B cell (primary cell): Measurements from ENCODE around the gene NUDT14. TPM values are rescaled to one million over a fixed set of nuclear protein-coding genes. Genes with fewer than 3 reads are reported as not detected.

Experiments
- ATAC-seq: fragments of 200-7000 bp; cut with Tn5 transposase; one replicate; pipeline ENCODE4 v1.10.0; 2021; ENCODE audit warnings: low read depth, mild to moderate bottlenecking, moderate number of reproducible peaks, moderate library complexity
- CTCF ChIA-PET: fragments of 350-600 bp; sonication (Branson Sonifier 250); formaldehyde crosslinking; loops from one replicate; lab custom pipeline; 2021; ENCODE audit warnings: antibody characterized with exemption, inconsistent platforms; lab: Charles Lee
- POLR2A ChIA-PET: fragments of 350-600 bp; sonication (Branson Sonifier 250); formaldehyde crosslinking; loops from one replicate; lab custom pipeline; 2021; ENCODE audit warnings: antibody characterized with exemption; lab: Charles Lee
- DNase-seq: peaks from one replicate; pipeline ENCODE4 v3.0.0; 2013
- H2AFZ ChIP-seq: 2 replicates; pipeline ENCODE4 v1.6.1; 2012; ENCODE audit warnings: mild to moderate bottlenecking, low read depth, low read length; ENCODE audit not compliant: insufficient read depth, poor library complexity, severe bottlenecking
- H3K27ac ChIP-seq, 2 donors: 1 replicate in 1 of 2; 2 replicates in 1 of 2; pipeline ENCODE4 v1.5.1; 2012 to 2013; ENCODE audit warnings: low read length in 2 of 2, mild to moderate bottlenecking in 2 of 2, moderate library complexity in 1 of 2
- H3K27me3 ChIP-seq, 4 experiments: fragments of 200-600 bp in 1 of 4; sonication (generic) in 1 of 4; replicated peaks in 1 of 4; 1 replicate in 2 of 4; 2 replicates in 2 of 4; pipeline versions ENCODE4 v1.6.1 to v1.7.0; 2013 to 2016; ENCODE audit warnings: low read length in 3 of 4, mild to moderate bottlenecking in 2 of 4, mixed read lengths in 1 of 4, moderate library complexity in 1 of 4; ENCODE audit not compliant: insufficient read depth in 4 of 4, control insufficient read depth in 3 of 4; ENCODE audit errors: control extremely low read depth in 1 of 4
- H3K36me3 ChIP-seq, 2 experiments: replicated peaks in 1 of 2; 1 replicate in 1 of 2; 2 replicates in 1 of 2; pipeline versions ENCODE4 v1.6.1 to v1.7.1; 2013; ENCODE audit warnings: low read length in 1 of 2; ENCODE audit not compliant: insufficient read depth in 2 of 2, control insufficient read depth in 1 of 2; ENCODE audit errors: control extremely low read depth in 1 of 2, extremely low read depth in 1 of 2
- H3K4me1 ChIP-seq, 2 donors: fragments of 200-600 bp in 1 of 2; sonication (generic) in 1 of 2; 1 replicate in 1 of 2; 2 replicates in 1 of 2; pipeline versions ENCODE4 v1.5.1 to v1.6.1; 2013 to 2017; ENCODE audit warnings: low read length in 2 of 2; ENCODE audit not compliant: control insufficient read depth in 2 of 2, insufficient read depth in 2 of 2
- H3K4me2 ChIP-seq: replicated peaks from 2 replicates; pipeline ENCODE3; 2012; ENCODE audit warnings: mild to moderate bottlenecking, low read depth, low read length; ENCODE audit not compliant: poor library complexity, severe bottlenecking
- H3K4me3 ChIP-seq, 5 experiments: fragments of 200-600 bp in 1 of 5; sonication (generic) in 1 of 5; 1 replicate in 3 of 5; 2 replicates in 2 of 5; pipeline versions ENCODE4 v1.5.1 to v1.7.0; 2011 to 2016; ENCODE audit warnings: low read length in 4 of 5, mild to moderate bottlenecking in 4 of 5, low read depth in 2 of 5, control low read depth in 1 of 5, moderate library complexity in 1 of 5; ENCODE audit not compliant: insufficient read depth in 1 of 5; ENCODE audit errors: control extremely low read depth in 1 of 5, extremely low read depth in 1 of 5
- H3K79me2 ChIP-seq: fragments of 200-600 bp; sonication (generic); one replicate; pipeline ENCODE4 v1.6.0; 2016; ENCODE audit warnings: low read length; ENCODE audit not compliant: control insufficient read depth, insufficient read depth
- H3K9ac ChIP-seq: fragments of 200-600 bp; sonication (generic); 2 replicates; pipeline ENCODE4 v1.6.1; 2017; ENCODE audit warnings: mild to moderate bottlenecking, low read length, moderate library complexity
- H3K9me3 ChIP-seq, 3 donors: one replicate each; pipeline versions ENCODE4 v1.6.1 to v1.7.1; 2013; ENCODE audit warnings: low read length in 2 of 3; ENCODE audit not compliant: control insufficient read depth in 2 of 3, insufficient read depth in 1 of 3; ENCODE audit errors: control extremely low read depth in 1 of 3
- H4K20me1 ChIP-seq: 2 replicates; pipeline ENCODE4 v1.6.0; 2012; ENCODE audit warnings: mild to moderate bottlenecking, low read length; ENCODE audit not compliant: insufficient read depth, control insufficient read depth, poor library complexity, severe bottlenecking
- H3K27ac Mint-ChIP-seq: one replicate; pipeline ENCODE4 v1.8.0; 2021; ENCODE audit warnings: mixed read lengths
- H3K27me3 Mint-ChIP-seq: one replicate; pipeline ENCODE4 v1.8.0; 2021; ENCODE audit warnings: mixed read lengths
- H3K4me1 Mint-ChIP-seq: one replicate; pipeline ENCODE4 v1.8.0; 2021; ENCODE audit warnings: mixed read lengths
- H3K4me3 Mint-ChIP-seq: one replicate; pipeline ENCODE4 v1.8.0; 2021; ENCODE audit warnings: mixed read lengths
- H3K9me3 Mint-ChIP-seq: one replicate; pipeline ENCODE4 v1.8.0; 2022; ENCODE audit warnings: mixed read lengths; ENCODE audit not compliant: insufficient read depth
- CTCF ChIP-seq: fragments of 200-600 bp; IDR thresholded peaks from one replicate; pipeline ENCODE4 v1.8.0; 2022; ENCODE audit warnings: antibody characterized with exemption, mild to moderate bottlenecking
- EZH2 ChIP-seq: IDR thresholded peaks from 2 replicates; pipeline ENCODE4 v1.6.1; 2012; ENCODE audit warnings: borderline replicate concordance, low read depth, mild to moderate bottlenecking, moderate library complexity, low read length; ENCODE audit not compliant: insufficient read depth, poor library complexity, severe bottlenecking
- WGBS: methylation state at CpG from one replicate; pipeline ENCODE4 v1.1.5; 2013; ENCODE audit warnings: missing lambda C conversion rate; ENCODE audit not compliant: insufficient coverage; 5-methylcytosine and 5-hydroxymethylcytosine counted together
- intact Hi-C: fragments of 100-400 bp; cut with micrococcal nuclease; formaldehyde crosslinking; loops from one replicate; pipeline ENCODE4 v1.10.0; 2022
- polyA plus RNA-seq: library from polyadenylated mRNA; depleted of rRNA; stranded (reverse); fragments of >200 nt; gene quantifications from 2 replicates; pipeline ENCODE4 v1.2.3, GENCODE V29; 2012
- total RNA-seq, 2 donors: library from RNA; stranded (reverse); fragments of 120-200 nt in 1 of 2; gene quantifications; 1 replicate in 1 of 2; 2 replicates in 1 of 2; pipeline versions ENCODE4 v1.2.3 to v1.2.4, GENCODE V29; 2013 to 2022

The NUDT14 gene
- total and polyA plus RNA-seq, 2 donors (not counting 1 experiment from before 2014, with no cell fraction given), result 17.4 to 31.6 TPM

GRCh38 chr14:105213361-105213760 is 32.2 kb upstream of the NUDT14 start:
- Histone ChIP-seq H2AFZ (no peak overlapping the region), H3K36me3 (peaks cover 2 to 30% of the 10 kb centered on the region in 2 experiments), H3K4me2 (no peak overlapping the region), H3K9ac (no peak overlapping the region), H3K4me1 (no peaks in the 10 kb centered on the region), H3K9me3 (peaks cover 0 to 7% (median 0%) of the 10 kb centered on the region in 3 donors), H3K79me2 (peaks cover 2% of the 10 kb centered on the region), H3K27me3 (no peaks in the 10 kb centered on the region), H3K4me3 (no peak overlapping the region), H4K20me1 (peaks cover 14% of the 10 kb centered on the region), H3K27ac (no peak overlapping the region)
- Mint-ChIP-seq H3K27ac (no peak overlapping the region), H3K4me1 (no peaks in the 10 kb centered on the region), H3K9me3 (no peaks in the 10 kb centered on the region), H3K4me3 (no peak overlapping the region), H3K27me3 (no peaks in the 10 kb centered on the region)
- WGBS, result 98% methylated on average over 8 of the region's 10 CpGs
- no peak for TF ChIP-seq CTCF
- no peak for TF ChIP-seq EZH2
- ATAC-seq, result no peak
- ChIA-PET POLR2A (no interaction called here), CTCF (no interaction called here)
- no peak for DNase-seq
- intact Hi-C loops, result no loop called here

DNA sequence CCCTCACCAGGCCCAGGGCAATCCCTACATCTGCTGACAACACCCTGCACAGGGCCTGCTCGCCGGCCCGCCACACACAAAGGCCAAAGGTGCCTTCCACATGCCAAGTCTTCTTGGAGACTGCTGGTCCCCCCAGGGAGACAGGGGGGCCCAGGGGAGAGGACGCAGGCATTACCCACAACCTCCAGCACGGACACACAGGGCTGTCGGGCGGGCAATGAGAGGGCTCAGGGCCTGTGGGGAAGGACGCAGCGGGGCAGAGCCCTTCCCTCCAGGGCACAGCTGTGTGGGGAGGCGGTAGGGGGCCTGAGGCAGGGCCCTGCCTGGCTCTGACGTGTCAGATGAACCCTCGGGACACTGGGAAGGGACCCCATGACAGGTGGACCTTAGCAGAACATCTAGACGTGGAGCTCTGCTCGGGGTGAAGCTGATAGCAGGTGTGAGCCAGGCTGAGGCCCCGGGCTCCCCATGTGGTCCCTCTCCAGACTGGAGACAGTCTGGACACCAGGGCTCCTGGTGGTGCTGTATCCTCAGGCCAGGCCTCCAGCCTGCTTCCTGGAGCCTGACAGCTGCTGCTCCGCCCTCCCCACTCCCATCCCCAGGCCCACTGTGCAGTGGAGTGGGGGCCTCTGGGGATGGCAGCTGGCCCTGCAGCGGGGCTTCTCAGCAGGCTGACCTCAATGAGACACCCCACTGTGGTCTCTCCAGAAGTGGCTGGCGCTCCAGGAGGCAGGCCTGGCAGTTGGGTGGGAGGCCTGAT is 31.6 kb upstream of the NUDT14 start:
- Mint-ChIP-seq H3K4me3 (no peak overlapping the region), H3K4me1 (no peaks in the 10 kb centered on the region), H3K9me3 (no peaks in the 10 kb centered on the region), H3K27ac (no peak overlapping the region), H3K27me3 (no peaks in the 10 kb centered on the region)
- 96% methylated on average over 17 of the region's 18 CpGs for WGBS
- POLR2A ChIA-PET, result no interaction called here
- Histone ChIP-seq H3K4me2 (no peak overlapping the region), H3K9ac (no peak overlapping the region), H4K20me1 (peaks cover 14% of the 10 kb centered on the region), H3K4me3 (no peak overlapping the region), H3K27ac (no peak overlapping the region), H3K9me3 (peaks cover 0 to 7% (median 0%) of the 10 kb centered on the region in 3 donors), H2AFZ (no peak overlapping the region), H3K79me2 (peaks cover 2% of the 10 kb centered on the region), H3K36me3 (peaks cover 2 to 27% of the 10 kb centered on the region in 2 experiments), H3K27me3 (no peaks in the 10 kb centered on the region), H3K4me1 (no peaks in the 10 kb centered on the region)
- ATAC-seq (no peak), DNase-seq (no peak)
- TF ChIP-seq EZH2 (no peak), CTCF (no peak)
- CTCF ChIA-PET, result no interaction called here
- intact Hi-C loops, result no loop called here
